Skeletal muscle satellite cell (primary cell): ENCODE measurements around the gene CIDEA. TPM values are rescaled to one million over a fixed set of nuclear protein-coding genes. Genes with fewer than 3 reads are reported as not detected.
A peak's percentile ranks its signal among the peaks of the same experiment; 100 is the strongest.
"Not testable (repeated sequence)": the region's sequence is repeated elsewhere in the genome, so short reads cannot be mapped to it uniquely, and the experiment has no call there.

Experiments used
- H3K27me3 ChIP-seq: 2 replicates; pipeline ENCODE4 v1.7.0; 2013; ENCODE audit warnings: low read length; ENCODE audit not compliant: control insufficient read depth, insufficient read depth
- H3K36me3 ChIP-seq: 2 replicates; pipeline ENCODE4 v1.7.0; 2013; ENCODE audit warnings: mild to moderate bottlenecking, control low read depth, low read length; ENCODE audit not compliant: insufficient read depth
- H3K4me1 ChIP-seq: 2 replicates; pipeline ENCODE4 v1.7.0; 2013; ENCODE audit warnings: low read length; ENCODE audit not compliant: control insufficient read depth, insufficient read depth
- H3K4me2 ChIP-seq: 2 replicates; pipeline ENCODE4 v1.7.0; 2013; ENCODE audit warnings: mild to moderate bottlenecking, low read length
- H3K4me3 ChIP-seq: 2 replicates; pipeline ENCODE4 v1.7.0; 2013; ENCODE audit warnings: low read length
- H3K9ac ChIP-seq: 2 replicates; pipeline ENCODE4 v1.7.0; 2013; ENCODE audit warnings: mild to moderate bottlenecking, low read depth, low read length, moderate library complexity
- H3K9me3 ChIP-seq: replicated peaks from 2 replicates; pipeline ENCODE4 v1.7.0; 2013; ENCODE audit warnings: mild to moderate bottlenecking, control low read depth, low read length
- total RNA-seq: library from RNA; depleted of rRNA; stranded (reverse); fragments of >200 nt; gene quantifications from 2 replicates; pipeline ENCODE4 v1.2.3, GENCODE V29; 2012; rRNA removed

The CIDEA gene
- total RNA-seq = 0.25 TPM in 1 of 2 replicates, not detected in the other

- H3K36me3 ChIP-seq = no peaks in the 10 kb centered on the region
- peaks cover 8% of the 10 kb centered on the region for H3K4me1 ChIP-seq
- no peaks in the 10 kb centered on the region for H3K9me3 ChIP-seq
- no peak within 1 kb of the TSS for H3K9ac ChIP-seq
- H3K27me3 ChIP-seq = peaks cover 87% of the 10 kb centered on the region
- H3K4me3 ChIP-seq = peak within 1 kb of the TSS; percentile 38
- H3K4me2 ChIP-seq = peak within 1 kb of the TSS; percentile 66
Measured at GRCh38 chr18:12254136-12254819, at the start of gene CIDEA. Gene CIDEA (plus strand): TSS chr18:12254361. CDS start chr18:12254384, 23 bp downstream.

- not testable (repeated sequence) for H3K4me1 ChIP-seq, H3K9ac ChIP-seq, H3K27me3 ChIP-seq, H3K4me3 ChIP-seq, H3K9me3 ChIP-seq, H3K36me3 ChIP-seq, H3K4me2 ChIP-seq
Measured at GRCh38 chr18:12208296-12209153, 45.6 kb upstream of the CIDEA start.

- H3K9ac ChIP-seq, H3K36me3 ChIP-seq, H3K4me1 ChIP-seq, H3K27me3 ChIP-seq, H3K4me2 ChIP-seq, H3K9me3 ChIP-seq, H3K4me3 ChIP-seq: not testable (repeated sequence)
Measured at GRCh38 chr18:12212308-12212707, 41.9 kb upstream of the CIDEA start.

- not testable (repeated sequence) for H3K4me1 ChIP-seq, H3K9me3 ChIP-seq, H3K9ac ChIP-seq, H3K27me3 ChIP-seq, H3K4me2 ChIP-seq, H3K4me3 ChIP-seq, H3K36me3 ChIP-seq
Measured at GRCh38 chr18:12214296-12215005, 39.7 kb upstream of the CIDEA start.

- not testable (repeated sequence) for H3K4me2 ChIP-seq, H3K9ac ChIP-seq, H3K36me3 ChIP-seq, H3K4me3 ChIP-seq, H3K9me3 ChIP-seq, H3K27me3 ChIP-seq, H3K4me1 ChIP-seq
Measured at GRCh38 chr18:12216471-12216870, 37.7 kb upstream of the CIDEA start.

GRCh38 chr18:12218603-12219002 lies 35.6 kb upstream of the CIDEA start:
- not testable (repeated sequence) for H3K4me3 ChIP-seq

GRCh38 chr18:12222041-12222440 lies 32.1 kb upstream of the CIDEA start:
- H3K4me2 ChIP-seq, H3K4me1 ChIP-seq, H3K36me3 ChIP-seq, H3K27me3 ChIP-seq, H3K4me3 ChIP-seq, H3K9me3 ChIP-seq, H3K9ac ChIP-seq: not testable (repeated sequence)

More at GRCh38 chr18:12218603-12219002, 35.6 kb upstream of the CIDEA start:
- not testable (repeated sequence) for H3K4me2 ChIP-seq, H3K27me3 ChIP-seq, H3K9me3 ChIP-seq, H3K36me3 ChIP-seq, H3K9ac ChIP-seq, H3K4me1 ChIP-seq

- not testable (repeated sequence) for H3K36me3 ChIP-seq, H3K4me2 ChIP-seq, H3K27me3 ChIP-seq, H3K4me3 ChIP-seq, H3K9ac ChIP-seq, H3K4me1 ChIP-seq, H3K9me3 ChIP-seq
Measured at GRCh38 chr18:12223326-12223725, 30.8 kb upstream of the CIDEA start.

- not testable (repeated sequence) for H3K4me1 ChIP-seq, H3K9me3 ChIP-seq, H3K4me2 ChIP-seq, H3K4me3 ChIP-seq, H3K27me3 ChIP-seq, H3K36me3 ChIP-seq, H3K9ac ChIP-seq
Measured at GRCh38 chr18:12226807-12227206, 27.4 kb upstream of the CIDEA start.

GRCh38 chr18:12227399-12228186 lies 26.6 kb upstream of the CIDEA start:
- not testable (repeated sequence) for H3K4me3 ChIP-seq, H3K27me3 ChIP-seq, H3K4me1 ChIP-seq, H3K4me2 ChIP-seq, H3K9me3 ChIP-seq, H3K36me3 ChIP-seq, H3K9ac ChIP-seq

GRCh38 chr18:12228308-12228707 lies 25.9 kb upstream of the CIDEA start:
- H3K36me3 ChIP-seq, H3K4me2 ChIP-seq, H3K27me3 ChIP-seq, H3K4me1 ChIP-seq, H3K9ac ChIP-seq, H3K4me3 ChIP-seq, H3K9me3 ChIP-seq: not testable (repeated sequence)
